SK-N-SH (cell line): ENCODE data around the gene PREB. TPM values are rescaled to one million over a fixed set of nuclear protein-coding genes. Genes with fewer than 3 reads are reported as not detected.

Experiments used
- CTCF ChIA-PET: fragments of 300-600, 350-600 bp; formaldehyde crosslinking; extraction: SDS; loops from one replicate; lab custom pipeline; 2021; lab: Yijun Ruan, JAX
- POLR2A ChIA-PET: fragments of 350-600 bp; sonication (Branson Sonifier 250); formaldehyde crosslinking; extraction: SDS; loops from one replicate; lab custom pipeline; 2020; ENCODE audit warnings: antibody characterized with exemption, inconsistent platforms; lab: Yijun Ruan, JAX
- DNase-seq: peaks from one replicate; pipeline ENCODE4 v3.0.0; 2012
- H2AFZ ChIP-seq: fragments of 200-600 bp; sonication (generic); 2 replicates; pipeline ENCODE4 v1.8.1; 2016; ENCODE audit warnings: antibody characterized with exemption, mild to moderate bottlenecking, low read depth
- H3F3A ChIP-seq: fragments of 200-600 bp; sonication (generic); replicated peaks from 2 replicates; pipeline ENCODE3; 2016; ENCODE audit warnings: antibody characterized with exemption, mild to moderate bottlenecking; ENCODE audit not compliant: insufficient read depth
- H3K27ac ChIP-seq, 2 experiments: fragments of 200-500 bp in 1 of 2; fragments of 200-600 bp in 1 of 2; sonication (Bioruptor generic) in 1 of 2; sonication (generic), shearing (Covaris generic) in 1 of 2; 2 replicates each; pipeline versions ENCODE4 v1.5.1 to v1.6.1; 2014 to 2016; ENCODE audit warnings: low read depth in 2 of 2, inconsistent platforms in 1 of 2, low read length in 1 of 2, mild to moderate bottlenecking in 1 of 2, mixed read lengths in 1 of 2
- H3K27me3 ChIP-seq: fragments of 200-600 bp; sonication (generic), shearing (Covaris generic); 2 replicates; pipeline ENCODE4 v1.6.1; 2016; ENCODE audit warnings: mixed run types; ENCODE audit not compliant: insufficient read depth
- H3K36me3 ChIP-seq, 2 experiments: fragments of 200-500 bp in 1 of 2; fragments of 200-600 bp in 1 of 2; sonication (Bioruptor generic) in 1 of 2; sonication (generic) in 1 of 2; replicated peaks in 1 of 2; 2 replicates each; pipeline versions ENCODE3 to v1.5.1; 2014 to 2016; ENCODE audit warnings: low read length in 1 of 2, mild to moderate bottlenecking in 1 of 2; ENCODE audit not compliant: insufficient read depth in 2 of 2, control insufficient read depth in 1 of 2
- H3K4me1 ChIP-seq, 2 experiments: fragments of 200-500 bp in 1 of 2; fragments of 200-600 bp in 1 of 2; sonication (Bioruptor generic) in 1 of 2; sonication (generic), shearing (Covaris generic) in 1 of 2; 2 replicates each; pipeline versions ENCODE4 v1.5.1 to v1.6.1; 2014 to 2016; ENCODE audit warnings: low read depth in 1 of 2, low read length in 1 of 2, mixed run types in 1 of 2; ENCODE audit not compliant: insufficient read depth in 2 of 2, control insufficient read depth in 1 of 2
- H3K4me2 ChIP-seq: fragments of 200-600 bp; sonication (generic), shearing (Covaris generic); 2 replicates; pipeline ENCODE4 v1.6.1; 2017; ENCODE audit warnings: mixed run types
- H3K4me3 ChIP-seq, 2 experiments: fragments of 200-500 bp in 1 of 2; fragments of 200-600 bp in 1 of 2; sonication (Bioruptor generic) in 1 of 2; sonication (generic), shearing (Covaris generic) in 1 of 2; 2 replicates each; pipeline versions ENCODE4 v1.5.1 to v1.8.1; 2014 to 2016; ENCODE audit warnings: low read depth in 2 of 2, inconsistent platforms in 1 of 2, low read length in 1 of 2, mild to moderate bottlenecking in 1 of 2, mixed read lengths in 1 of 2, moderate library complexity in 1 of 2
- H3K79me2 ChIP-seq: fragments of 200-600 bp; sonication (generic); 2 replicates; pipeline ENCODE4 v1.8.1; 2017; ENCODE audit warnings: mild to moderate bottlenecking; ENCODE audit not compliant: insufficient read depth
- H3K9ac ChIP-seq: fragments of 200-600 bp; sonication (generic); 2 replicates; pipeline ENCODE4 v1.6.1; 2017; ENCODE audit warnings: mixed run types
- H3K9me2 ChIP-seq: fragments of 200-600 bp; sonication (generic); 2 replicates; pipeline ENCODE4 v1.6.1; 2017; ENCODE audit warnings: mixed run types
- H3K9me3 ChIP-seq: fragments of 200-600 bp; sonication (generic); 2 replicates; pipeline ENCODE4 v1.6.1; 2017; ENCODE audit warnings: mixed run types, mild to moderate bottlenecking, moderate library complexity
- H4K20me1 ChIP-seq: fragments of 200-600 bp; sonication (generic); 2 replicates; pipeline ENCODE4 v1.6.1; 2017; ENCODE audit warnings: mild to moderate bottlenecking, mixed run types; ENCODE audit not compliant: insufficient read depth
- CHD2 ChIP-seq: fragments of 150-350 bp; IDR thresholded peaks from 2 replicates; pipeline ENCODE4 v1.6.1; 2018; ENCODE audit warnings: low read length; ENCODE audit not compliant: partially characterized antibody
- CTCF ChIP-seq: fragments of 200-600 bp; sonication (generic); IDR thresholded peaks from 2 replicates; pipeline ENCODE4 v1.6.1; 2017; ENCODE audit warnings: antibody characterized with exemption, mild to moderate bottlenecking, moderate library complexity
- EP300 ChIP-seq, 2 experiments: IDR thresholded peaks; 2 replicates each; pipeline versions ENCODE4 v1.4.0 to v1.6.1; 2012; ENCODE audit warnings: borderline replicate concordance in 1 of 2, low read depth in 1 of 2, low read length in 1 of 2
- EZH2phosphoT487 ChIP-seq: fragments of 200-600 bp; sonication (generic); IDR thresholded peaks from 2 replicates; pipeline ENCODE4 v1.6.1; 2017; ENCODE audit warnings: low read depth, mixed run types, mild to moderate bottlenecking, antibody characterized with exemption, moderate library complexity, borderline replicate concordance
- GATA2 ChIP-seq: sonication (generic); formaldehyde crosslinking; IDR thresholded peaks from 2 replicates; pipeline ENCODE4 v1.5.0; 2020; ENCODE audit warnings: mild to moderate bottlenecking, missing genetic modification reagents
- JUND ChIP-seq: IDR thresholded peaks from 2 replicates; pipeline ENCODE4 v1.4.0; 2012
- NFIC ChIP-seq: IDR thresholded peaks from 2 replicates; pipeline ENCODE4 v1.4.0; 2012; ENCODE audit warnings: borderline replicate concordance
- NRF1 ChIP-seq: IDR thresholded peaks from 2 replicates; pipeline ENCODE4 v1.6.1; 2012; ENCODE audit warnings: low read depth, mild to moderate bottlenecking, low read length
- POLR2AphosphoS5 ChIP-seq: IDR thresholded peaks from 2 replicates; pipeline ENCODE4 v1.6.1; 2012; ENCODE audit warnings: low read depth, low read length
- RCOR1 ChIP-seq: fragments of 150-350 bp; IDR thresholded peaks from 2 replicates; pipeline ENCODE4 v1.6.1; 2017; ENCODE audit warnings: antibody characterized with exemption, low read length
- REST ChIP-seq: IDR thresholded peaks from 2 replicates; pipeline ENCODE4 v1.6.1; 2012; ENCODE audit warnings: mild to moderate bottlenecking, low read depth, low read length, moderate library complexity
- SMC3 ChIP-seq: IDR thresholded peaks from 2 replicates; pipeline ENCODE4 v1.6.1; 2012; ENCODE audit warnings: low read depth, low read length, improper control_type of control experiment
- YY1 ChIP-seq: IDR thresholded peaks from 2 replicates; pipeline ENCODE4 v1.4.0; 2012; ENCODE audit warnings: low read depth, mild to moderate bottlenecking
- ZBTB33 ChIP-seq: IDR thresholded peaks from 2 replicates; pipeline ENCODE4 v1.4.0; 2012; ENCODE audit warnings: low read depth, borderline replicate concordance
- WGBS: methylation state at CpG from one replicate; pipeline ENCODE4 v1.1.6; 2017; ENCODE audit warnings: low lambda C conversion rate; 5-methylcytosine and 5-hydroxymethylcytosine counted together
- polyA plus RNA-seq, 3 experiments: library from polyadenylated mRNA; depleted of rRNA; stranded (reverse); fragments of >200 nt; gene quantifications; 2 replicates each; pipeline ENCODE4 v1.2.3, GENCODE V29; 2012
- TF ChIP-seq, protein P1 (sequence below): IDR thresholded peaks from 2 replicates; pipeline ENCODE4 v1.4.0; 2012; ENCODE audit warnings: low read depth, borderline replicate concordance
- TF ChIP-seq, protein P2 (sequence below): fragments of 150-350 bp; IDR thresholded peaks from 2 replicates; pipeline ENCODE4 v1.6.1; 2016; ENCODE audit warnings: mild to moderate bottlenecking, low read depth, low read length

PREB gene
- polyA plus RNA-seq, 1 of the 3 experiments (the other 2 are of a cell fraction), result 47.9 TPM

GRCh38 chr2:27138111-27138510 is 3.7 kb upstream of the PREB start:
- H3K79me2 ChIP-seq, result peaks cover 13% of the 10 kb centered on the region
- CTCF ChIA-PET, result interaction anchor here (1.2 to 1.6 kb wide), 2 partner anchors 28 to 54 kb away, joined by 4 to 5 read pairs; no protein-coding TSS in a partner anchor
- no peaks in the 10 kb centered on the region for H3F3A ChIP-seq
- no peak overlapping the region for H3K4me3 ChIP-seq
- no peak overlapping the region for H3K4me2 ChIP-seq
- no peak overlapping the region for H2AFZ ChIP-seq
- no peaks in the 10 kb centered on the region for H3K9me2 ChIP-seq
- H4K20me1 ChIP-seq, result peaks cover 4% of the 10 kb centered on the region; the same call in 1 of the 2 replicates
- no peak overlapping the region for H3K9ac ChIP-seq
- peaks cover 4 to 8% of the 10 kb centered on the region in 2 experiments; a peak in 3 of 4 replicates for H3K4me1 ChIP-seq
- H3K27ac ChIP-seq, result no peak overlapping the region
- TF ChIP-seq SMC3 (no peak), YY1 (no peak), ZBTB33 (no peak), EP300 (IDR thresholded peaks at IDR 0.05; ENCODE audit: borderline replicate concordance in 1 of 2, low read depth in 1 of 2, low read length in 1 of 2) (no peak), GATA2 (CRISPR knock-in tag) (no peak), NRF1 (no peak), RCOR1 (no peak), CHD2 (no peak), NFIC (no peak), EZH2phosphoT487 (no peak), JUND (no peak), REST (no peak), CTCF (no peak), POLR2AphosphoS5 (no peak)
- TF ChIP-seq, protein P1, sequence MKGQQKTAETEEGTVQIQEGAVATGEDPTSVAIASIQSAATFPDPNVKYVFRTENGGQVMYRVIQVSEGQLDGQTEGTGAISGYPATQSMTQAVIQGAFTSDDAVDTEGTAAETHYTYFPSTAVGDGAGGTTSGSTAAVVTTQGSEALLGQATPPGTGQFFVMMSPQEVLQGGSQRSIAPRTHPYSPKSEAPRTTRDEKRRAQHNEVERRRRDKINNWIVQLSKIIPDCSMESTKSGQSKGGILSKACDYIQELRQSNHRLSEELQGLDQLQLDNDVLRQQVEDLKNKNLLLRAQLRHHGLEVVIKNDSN, result no peak
- TF ChIP-seq, protein P2, sequence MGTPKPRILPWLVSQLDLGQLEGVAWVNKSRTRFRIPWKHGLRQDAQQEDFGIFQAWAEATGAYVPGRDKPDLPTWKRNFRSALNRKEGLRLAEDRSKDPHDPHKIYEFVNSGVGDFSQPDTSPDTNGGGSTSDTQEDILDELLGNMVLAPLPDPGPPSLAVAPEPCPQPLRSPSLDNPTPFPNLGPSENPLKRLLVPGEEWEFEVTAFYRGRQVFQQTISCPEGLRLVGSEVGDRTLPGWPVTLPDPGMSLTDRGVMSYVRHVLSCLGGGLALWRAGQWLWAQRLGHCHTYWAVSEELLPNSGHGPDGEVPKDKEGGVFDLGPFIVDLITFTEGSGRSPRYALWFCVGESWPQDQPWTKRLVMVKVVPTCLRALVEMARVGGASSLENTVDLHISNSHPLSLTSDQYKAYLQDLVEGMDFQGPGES, result no peak
- H3K9me3 ChIP-seq, result peaks cover 4% of the 10 kb centered on the region
- 80% methylated on average over 7 of the region's 7 CpGs for whole genome bisulfite sequencing
- POLR2A ChIA-PET, result no interaction called here
- peaks cover 24% of the 10 kb centered on the region; the same call in 1 of the 2 replicates for H3K27me3 ChIP-seq
- DNase-seq, result no peak
- H3K36me3 ChIP-seq, result no peaks in the 10 kb centered on the region
